Anterior cingulate cortex (tissue), 58 donors: ENCODE data around the gene ULK3.
A peak's percentile ranks its signal among the peaks of the same experiment; 100 is the strongest.
"Not testable (repeated sequence)": the region's sequence is repeated elsewhere in the genome, so short reads cannot be mapped to it uniquely, and the experiment has no call there.

Experiments
- DNase-seq, 58 donors: peaks; one replicate each; lab custom pipeline; 2025; lab: John Stamatoyannopoulos, UW

Gene ULK3, protein sequence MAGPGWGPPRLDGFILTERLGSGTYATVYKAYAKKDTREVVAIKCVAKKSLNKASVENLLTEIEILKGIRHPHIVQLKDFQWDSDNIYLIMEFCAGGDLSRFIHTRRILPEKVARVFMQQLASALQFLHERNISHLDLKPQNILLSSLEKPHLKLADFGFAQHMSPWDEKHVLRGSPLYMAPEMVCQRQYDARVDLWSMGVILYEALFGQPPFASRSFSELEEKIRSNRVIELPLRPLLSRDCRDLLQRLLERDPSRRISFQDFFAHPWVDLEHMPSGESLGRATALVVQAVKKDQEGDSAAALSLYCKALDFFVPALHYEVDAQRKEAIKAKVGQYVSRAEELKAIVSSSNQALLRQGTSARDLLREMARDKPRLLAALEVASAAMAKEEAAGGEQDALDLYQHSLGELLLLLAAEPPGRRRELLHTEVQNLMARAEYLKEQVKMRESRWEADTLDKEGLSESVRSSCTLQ

DNA sequence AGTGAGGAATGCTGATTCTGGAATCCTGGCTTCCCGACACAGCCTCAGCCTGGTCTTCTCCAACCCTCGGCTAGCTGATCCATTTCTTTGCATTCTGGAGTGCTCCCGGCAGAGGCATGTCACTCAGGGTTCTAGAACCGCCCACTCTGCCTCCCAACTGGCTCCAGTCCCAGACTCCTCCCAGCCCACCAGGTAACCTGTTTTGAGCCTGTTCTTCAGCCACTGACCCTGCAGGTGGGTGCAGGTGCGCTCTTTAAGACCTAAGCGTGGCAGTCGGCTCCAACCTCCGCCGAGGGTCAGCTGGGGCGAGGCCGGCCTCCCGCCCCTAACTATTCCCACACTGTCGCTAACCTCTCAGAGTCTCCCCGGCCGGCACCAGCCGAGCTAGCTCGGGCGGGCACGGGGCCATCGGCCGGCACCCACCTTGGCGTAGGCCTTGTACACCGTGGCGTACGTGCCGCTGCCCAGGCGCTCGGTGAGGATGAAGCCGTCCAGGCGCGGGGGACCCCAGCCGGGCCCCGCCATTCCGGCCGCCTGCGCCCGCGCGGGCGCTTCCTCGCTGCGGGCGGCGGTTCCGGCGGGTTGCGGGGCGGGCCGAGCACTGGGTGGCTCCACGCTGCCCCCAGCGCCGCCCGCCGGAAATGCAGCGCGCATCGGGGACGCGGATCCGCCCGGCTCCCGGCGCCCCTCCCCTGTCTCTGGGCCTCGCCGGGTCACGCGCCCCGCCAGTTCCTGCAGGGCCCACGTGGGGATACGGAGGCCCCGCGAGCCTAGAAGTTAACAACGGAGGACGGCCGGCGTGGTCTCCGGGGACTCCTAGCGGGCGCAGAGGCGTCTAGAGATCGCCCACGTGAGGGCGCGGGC, at the start of gene ULK3:
Gene ULK3 (minus strand): TSS at position 576 of the 864 bp plus-strand sequence. CDS start 51 bp downstream, at position 525.
- DNase-seq = peak; percentile 49 to 94 (median 85)

DNA sequence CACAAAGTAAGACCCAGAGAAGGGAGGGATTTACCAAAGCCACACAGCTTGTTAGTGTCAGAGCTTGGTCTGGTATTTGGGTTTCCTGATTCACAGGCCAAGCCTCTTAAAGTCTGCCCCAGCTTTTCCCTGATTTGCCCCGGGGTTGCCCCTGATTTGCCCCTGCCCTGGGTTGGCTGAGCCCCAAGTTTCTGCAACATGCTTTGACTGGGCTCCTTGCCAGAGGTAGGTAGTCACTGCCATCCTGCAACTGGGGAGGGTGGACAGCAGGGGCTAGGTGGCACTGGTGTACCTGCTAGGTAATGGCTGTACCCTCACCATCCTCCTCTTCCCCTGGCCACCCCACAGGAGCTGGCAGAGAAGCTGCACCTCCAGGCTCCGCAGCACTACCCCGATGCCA, 49.4 kb upstream of the ULK3 start:
- no peak for DNase-seq

DNA sequence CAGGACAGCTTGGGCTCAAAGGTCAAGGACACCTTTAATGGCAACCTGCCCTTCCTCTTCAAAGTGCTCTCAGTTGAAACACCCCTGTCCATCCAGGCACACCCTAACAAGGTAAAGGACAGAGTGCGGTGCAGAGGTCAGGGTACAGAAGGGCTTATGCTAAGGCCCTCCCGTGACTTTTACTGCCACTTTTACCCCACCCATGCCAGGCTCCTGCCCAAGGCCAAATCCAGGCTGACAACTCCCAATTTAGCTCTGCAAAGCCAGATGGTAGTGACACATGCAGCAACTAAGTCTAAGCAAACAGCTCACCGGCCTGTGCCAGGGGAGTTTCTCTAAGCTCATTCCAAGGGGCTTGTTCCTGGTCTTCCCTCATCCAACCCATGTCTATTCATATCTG, 48.5 kb upstream of the ULK3 start:
- DNase-seq = no peak

DNA sequence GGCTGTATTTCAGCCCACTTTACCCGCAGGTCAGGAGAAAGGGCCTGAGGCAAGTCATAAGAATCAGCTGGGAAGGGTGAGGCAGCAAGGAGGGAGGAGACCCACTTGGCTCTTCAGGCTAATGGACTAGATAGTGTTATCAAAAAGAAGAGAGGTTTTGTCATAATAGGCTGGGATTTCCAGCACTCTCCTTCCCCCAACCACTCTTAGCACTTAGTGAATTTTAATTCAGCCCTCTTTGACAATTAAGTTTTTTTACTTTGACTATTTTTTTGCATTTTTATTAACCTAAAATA, 47.7 kb upstream of the ULK3 start:
- DNase-seq = no peak

DNA sequence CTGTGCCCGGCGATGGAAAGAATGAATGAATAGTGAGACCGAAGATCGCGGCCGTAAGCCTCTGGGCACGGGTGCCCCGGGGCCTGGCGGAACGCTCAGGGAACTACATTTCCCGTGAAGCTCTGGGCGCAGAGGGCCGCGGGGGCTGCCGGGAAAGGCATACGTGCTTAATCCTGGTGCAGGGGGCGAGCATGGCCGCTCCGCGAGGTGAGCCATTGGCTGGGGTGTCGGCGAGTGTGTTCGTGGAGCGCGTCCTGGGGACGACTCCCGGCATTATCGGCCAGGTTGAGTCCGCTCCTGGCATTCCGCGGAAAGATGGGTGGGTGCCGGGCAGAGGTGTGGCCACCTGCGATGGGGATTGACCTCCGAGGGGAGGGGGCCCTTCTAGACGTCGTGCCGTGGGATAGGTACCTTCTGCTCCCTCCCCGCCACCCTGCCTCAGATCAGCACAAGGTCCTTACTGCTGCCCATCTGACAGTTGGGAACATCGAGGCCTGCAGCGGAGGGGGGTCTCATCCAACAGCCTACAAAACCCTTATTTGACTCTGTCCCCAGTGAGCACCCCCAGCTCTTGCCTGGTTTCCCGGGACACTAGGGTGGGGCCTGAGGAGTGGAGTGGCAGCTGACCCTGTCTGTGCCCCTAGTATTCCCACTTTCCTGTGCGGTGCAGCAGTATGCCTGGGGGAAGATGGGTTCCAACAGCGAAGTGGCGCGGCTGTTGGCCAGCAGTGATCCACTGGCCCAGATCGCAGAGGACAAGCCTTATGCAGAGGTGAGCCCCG, 47.1 kb upstream of the ULK3 start, which contains the start of gene MPI:
Gene MPI (plus strand): TSS at position 160 of the 782 bp plus-strand sequence. CDS start 32 bp downstream, at position 192.
- peak in 57 of 58 donors; percentile 20 to 93 (median 80) for DNase-seq

DNA sequence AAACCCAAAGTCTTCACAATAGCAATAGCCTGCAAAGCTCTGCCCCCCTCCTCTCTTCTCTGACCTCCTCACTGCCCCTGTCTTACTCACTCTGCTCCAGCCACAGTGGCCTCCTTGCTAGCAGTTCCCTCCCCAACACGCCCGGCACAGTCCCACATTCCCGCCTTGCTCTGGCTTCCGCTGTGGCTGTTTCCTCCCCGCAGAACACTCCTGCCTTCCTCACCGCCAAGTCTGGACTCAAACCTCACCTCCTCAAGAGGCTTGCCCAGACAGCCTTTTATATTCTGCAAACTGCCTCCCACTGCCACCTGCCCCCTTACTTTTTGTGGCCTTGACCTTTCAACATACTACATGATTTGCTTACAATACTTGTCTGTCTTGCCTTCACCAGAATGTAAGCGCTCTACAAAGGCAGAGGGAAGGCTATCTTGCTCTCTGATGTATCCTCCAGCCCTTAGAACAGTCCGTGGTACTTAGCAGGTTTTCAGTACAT, 46.5 kb upstream of the ULK3 start:
- peak in 42 of 58 donors; percentile 12 to 88 (median 55) for DNase-seq

DNA sequence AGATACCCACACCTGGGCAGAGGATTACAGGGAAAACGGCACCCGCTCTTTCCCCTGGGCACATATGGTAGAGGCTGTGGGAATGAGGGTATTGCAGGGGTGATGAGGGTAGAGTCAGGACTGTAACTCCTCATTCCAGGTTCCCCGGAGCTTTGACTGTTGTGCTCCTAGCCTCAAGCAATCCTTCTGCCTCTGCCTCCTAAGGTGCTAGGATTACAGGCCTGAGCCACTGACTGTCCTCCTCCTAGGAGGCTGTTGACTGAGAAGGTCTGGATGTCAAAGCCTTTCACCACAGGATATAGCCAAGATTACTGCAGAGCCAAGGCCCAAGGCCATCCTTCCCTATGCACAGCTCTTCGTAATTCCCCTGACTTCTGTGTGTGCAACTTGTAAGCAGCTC, 45.8 kb upstream of the ULK3 start:
- no peak for DNase-seq

DNA sequence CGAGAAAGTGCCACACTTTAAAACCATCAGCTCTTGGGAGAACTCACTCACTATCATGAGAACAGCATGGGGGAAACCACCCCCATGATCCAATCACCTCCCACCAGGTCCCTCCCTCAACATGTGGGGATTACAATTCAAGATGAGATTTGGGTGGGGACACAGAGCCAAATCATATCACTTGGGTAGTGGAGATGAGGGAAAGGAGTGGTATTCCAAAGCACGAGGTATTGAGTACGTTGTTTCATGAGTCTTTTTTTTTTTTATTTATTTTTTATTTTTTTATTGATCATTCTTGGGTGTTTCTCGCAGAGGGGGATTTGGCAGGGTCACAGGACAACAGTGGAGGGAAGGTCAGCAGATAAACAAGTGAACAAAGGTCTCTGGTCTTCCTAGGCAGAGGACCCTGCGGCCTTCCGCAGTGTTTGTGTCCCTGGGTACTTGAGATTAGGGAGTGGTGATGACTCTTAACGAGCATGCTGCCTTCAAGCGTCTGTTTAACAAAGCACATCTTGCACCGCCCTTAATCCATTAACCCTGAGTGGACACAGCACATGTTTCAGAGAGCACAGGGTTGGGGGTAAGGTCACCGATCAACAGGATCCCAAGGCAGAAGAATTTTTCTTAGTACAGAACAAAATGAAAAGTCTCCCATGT, 44.7 kb upstream of the ULK3 start:
- DNase-seq = not testable (repeated sequence)

DNA sequence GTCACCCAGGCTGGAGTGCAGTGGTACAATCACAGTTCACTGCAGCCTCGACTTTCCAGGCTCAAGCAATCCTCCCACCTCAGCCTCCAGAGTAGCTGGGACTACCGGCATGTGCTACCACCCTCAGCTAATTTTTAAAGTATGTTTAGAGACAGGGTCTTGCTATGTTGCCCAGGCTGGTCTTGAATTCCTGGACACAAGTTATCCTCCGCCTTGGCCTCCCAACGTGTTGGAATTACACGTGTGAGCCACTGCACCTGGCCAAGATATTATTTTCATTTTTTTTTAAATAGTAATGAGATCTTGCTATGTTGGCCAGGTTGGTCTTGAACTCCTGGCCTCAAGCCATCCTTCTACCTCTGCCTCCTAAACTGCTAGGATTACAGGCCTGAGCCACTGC, 42.5 kb upstream of the ULK3 start:
- no peak for DNase-seq

DNA sequence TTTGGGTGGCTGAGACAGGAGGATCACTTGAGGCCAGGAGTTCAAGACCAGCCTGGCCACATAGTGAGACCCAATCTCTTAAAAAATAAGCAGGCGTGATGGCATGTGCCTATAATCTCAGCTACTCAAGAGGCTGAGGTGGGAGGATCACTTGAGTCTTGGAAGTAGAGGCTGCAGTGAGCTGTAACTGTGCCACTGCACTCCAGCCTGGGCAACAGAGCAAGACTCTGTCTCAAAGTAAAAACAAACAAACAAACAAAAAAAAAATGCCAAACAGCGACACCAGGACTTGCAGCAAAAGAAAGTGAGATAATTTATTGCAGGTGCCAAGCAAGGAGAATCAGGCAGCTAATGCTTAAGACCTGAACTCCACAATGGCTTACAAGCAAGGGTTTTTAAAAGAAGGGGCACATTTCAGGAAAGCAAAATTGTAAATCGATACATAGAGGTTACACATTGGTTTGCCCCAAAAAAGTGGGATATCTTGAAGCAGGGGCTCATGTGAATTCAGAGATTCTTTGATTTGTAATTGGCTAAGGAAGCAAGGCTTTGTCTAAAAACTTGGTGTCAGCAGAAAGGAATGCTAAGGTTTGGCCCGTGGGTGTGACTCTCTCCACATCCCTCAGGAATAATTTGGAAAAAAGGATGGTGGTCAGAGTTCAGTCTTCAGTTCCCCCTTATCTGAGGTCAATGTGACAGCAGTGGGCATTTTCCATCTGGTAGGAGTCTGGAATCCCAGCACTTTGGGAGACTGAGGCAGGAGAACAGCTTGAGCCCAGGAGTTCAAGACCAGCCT, 41.7 kb upstream of the ULK3 start:
- no peak for DNase-seq

DNA sequence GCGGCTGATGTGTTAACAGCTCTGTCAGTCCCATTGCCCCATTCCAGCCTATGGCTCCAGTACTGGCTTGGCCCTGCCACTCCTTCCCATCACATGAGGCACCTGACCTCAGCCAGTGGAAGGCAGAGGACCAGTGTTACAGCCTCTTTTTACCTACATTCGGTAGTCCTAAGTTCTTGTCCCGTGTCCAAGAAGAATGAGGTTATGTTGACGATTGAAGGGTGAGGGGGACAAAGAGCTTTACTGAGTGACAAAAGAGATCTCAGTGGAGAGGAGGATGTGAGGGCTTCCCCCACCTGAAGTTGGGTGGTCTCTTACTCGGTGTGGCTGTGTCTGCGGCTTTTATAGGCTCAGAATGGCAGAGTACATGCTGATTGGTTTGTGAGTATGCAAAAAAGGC, 39.6 kb upstream of the ULK3 start:
- DNase-seq = no peak

DNA sequence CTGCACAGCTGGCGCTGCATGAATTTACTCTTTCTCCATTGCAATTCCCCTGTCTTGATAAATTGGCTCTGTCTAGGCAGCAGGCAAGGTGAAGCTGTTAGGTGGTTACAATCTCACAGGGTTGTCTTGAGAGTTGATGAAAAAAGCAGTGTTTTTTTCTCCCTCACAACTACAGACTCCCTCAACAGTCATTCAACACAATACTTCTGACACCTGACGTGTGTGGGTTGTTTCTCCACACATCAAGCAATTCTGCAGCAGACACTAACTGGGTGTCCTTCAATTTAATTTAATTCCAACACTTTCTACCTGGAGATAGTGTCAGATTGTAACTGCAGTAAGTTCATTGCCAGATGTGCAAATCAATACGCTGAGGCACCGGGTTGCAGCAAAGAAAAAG, 35.3 kb upstream of the ULK3 start:
- DNase-seq = no peak

DNA sequence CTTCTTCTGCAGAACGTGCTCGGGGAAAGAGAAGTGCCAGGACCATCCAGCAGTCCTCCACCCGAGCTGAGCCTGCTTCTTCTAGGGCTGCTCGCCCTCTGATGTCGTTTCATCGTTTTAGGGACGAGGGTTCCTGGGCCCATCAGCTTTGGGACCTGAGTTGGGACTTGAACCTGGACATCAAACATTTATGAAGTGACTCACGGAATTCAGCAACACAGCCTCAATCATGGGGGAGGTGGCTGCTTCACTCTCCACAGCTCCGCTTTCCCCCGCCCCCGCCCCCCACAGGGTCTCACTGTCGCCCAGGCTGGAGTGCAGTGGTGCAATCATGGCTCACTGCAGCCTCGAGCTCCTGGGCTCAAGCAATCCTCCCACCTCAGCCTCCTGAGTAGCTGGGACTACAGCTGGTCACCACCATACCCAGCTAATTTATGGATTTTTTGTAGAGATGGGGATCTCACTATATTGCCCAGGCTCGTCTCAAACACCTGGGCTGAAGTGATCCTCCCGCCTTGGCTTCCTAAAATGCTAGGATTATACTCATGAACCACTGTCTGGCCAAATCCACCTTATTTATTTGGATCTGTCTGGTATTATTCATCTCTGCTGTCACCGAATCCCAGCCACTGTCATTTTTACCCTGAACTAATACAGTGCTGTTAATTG, 30.9 kb upstream of the ULK3 start:
- DNase-seq = peak in 4 of 58 donors; percentile 42 to 57 (median 49)

DNA sequence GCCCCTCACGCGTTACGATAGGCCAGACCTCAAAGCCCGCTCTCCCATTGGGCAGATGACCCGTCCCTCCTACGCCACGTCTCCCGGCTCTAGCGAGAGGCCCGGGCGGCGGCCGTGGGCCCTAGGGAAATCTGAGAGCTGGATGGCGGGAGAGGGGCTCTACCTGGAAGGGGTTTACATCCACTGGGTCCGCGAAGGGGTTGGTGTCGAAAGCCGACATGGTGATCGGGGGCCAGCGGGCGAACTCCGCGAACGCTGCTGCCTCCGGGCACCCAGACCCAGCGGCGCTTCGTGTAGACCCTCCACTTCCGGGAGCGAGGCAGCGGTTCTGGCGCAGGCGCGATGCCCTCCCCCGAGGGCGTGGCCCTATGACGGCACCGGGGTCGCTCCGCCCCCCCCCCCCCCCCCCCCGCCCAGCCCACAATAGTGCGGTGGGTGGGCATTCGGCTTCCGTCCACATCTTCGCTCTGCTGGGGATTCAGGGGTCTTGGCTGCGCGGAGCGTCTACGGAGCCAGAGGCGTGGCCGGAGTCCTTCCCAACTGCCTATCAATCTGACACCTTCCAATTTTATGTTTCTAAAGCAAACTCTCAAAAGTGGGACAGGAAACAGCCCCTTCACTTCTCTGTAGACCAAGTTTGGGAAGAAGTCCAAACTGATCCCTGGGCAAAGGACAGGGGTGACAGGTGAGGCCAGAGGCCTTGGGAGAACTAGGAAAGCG, 30.2 kb upstream of the ULK3 start, which contains the start of gene SCAMP2:
Gene SCAMP2 (minus strand): TSS at position 330 of the 720 bp plus-strand sequence. CDS start 110 bp downstream, at position 220.
- DNase-seq = peak; percentile 75 to 99 (median 94)

DNA sequence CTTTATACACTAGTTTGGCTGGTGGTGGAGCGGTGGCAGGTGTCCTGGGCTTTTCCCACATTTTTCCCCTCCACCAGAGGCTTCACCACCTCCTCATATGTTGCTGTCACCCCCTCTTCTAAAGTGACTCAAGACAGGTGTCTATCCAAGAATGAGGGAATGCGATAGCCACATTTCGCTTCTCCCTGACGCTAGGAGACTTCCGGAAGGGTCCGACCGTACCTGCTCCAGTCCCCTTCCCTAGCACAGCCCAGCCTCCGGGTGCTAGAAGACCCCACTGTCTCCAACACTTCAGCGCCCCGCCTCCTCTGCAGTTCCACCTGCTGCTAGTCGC, 29.7 kb upstream of the ULK3 start:
- DNase-seq = no peak

DNA sequence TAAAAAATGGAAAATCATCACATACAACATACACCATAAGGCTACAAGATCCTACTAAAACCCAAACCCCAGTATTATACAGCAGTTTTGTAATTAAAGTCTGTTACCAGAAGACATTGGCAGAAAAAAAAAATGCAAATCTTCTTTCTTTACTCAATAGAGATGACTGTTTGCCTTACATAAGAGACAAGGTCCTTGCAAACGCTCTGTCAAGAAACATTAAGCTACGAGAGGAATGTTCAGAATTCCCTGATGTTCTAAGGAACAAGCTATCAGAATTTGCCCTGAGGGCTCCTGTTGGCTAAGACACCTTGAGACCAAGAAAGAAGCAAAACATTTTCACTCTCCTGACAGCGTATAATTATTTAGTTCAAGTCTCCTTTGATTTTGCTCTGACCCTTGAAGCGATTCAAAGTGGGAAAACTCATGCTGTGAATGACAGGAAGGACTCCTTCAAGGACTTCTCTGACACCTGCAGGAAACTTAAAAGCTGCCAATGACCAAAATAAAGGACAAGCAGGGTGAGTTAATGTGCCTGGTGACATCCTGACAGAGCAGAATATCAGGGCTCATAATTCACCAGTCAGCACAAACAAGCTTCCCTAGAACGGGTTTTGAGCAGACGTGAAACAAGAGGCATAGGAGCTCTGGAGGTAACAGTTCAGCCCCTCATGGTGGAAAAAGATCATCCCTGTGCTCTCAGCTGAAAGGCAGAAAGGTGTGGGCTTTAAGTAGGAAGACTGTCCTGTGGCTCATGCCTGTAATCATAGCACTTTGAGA, 27.7 kb upstream of the ULK3 start:
- DNase-seq = no peak
